HepG2 (cell line): ENCODE measurements around the gene CTNNA3.

ENCODE experiments used
- AGO2 ChIP-seq: fragments of 200-400 bp; formaldehyde crosslinking; optimal IDR thresholded peaks from 2 replicates; pipeline ENCODE3; 2017; ENCODE audit warnings: mild to moderate bottlenecking, low read depth, low read length, moderate library complexity
- HDAC6 ChIP-seq: fragments of 200-600 bp; sonication (generic); IDR thresholded peaks from 2 replicates; pipeline ENCODE4 v1.7.0; 2017; ENCODE audit warnings: mild to moderate bottlenecking, antibody characterized with exemption, low read length, low read depth
- NFYB ChIP-seq: sonication (generic); formaldehyde crosslinking; IDR thresholded peaks from 2 replicates; pipeline ENCODE4 v1.4.0; 2020; ENCODE audit warnings: missing genetic modification reagents
- POLR2A ChIP-seq, 2 experiments: IDR thresholded peaks; 2 replicates each; pipeline ENCODE4 v1.6.1; 2011; ENCODE audit warnings: low read depth in 2 of 2, low read length in 2 of 2, mild to moderate bottlenecking in 1 of 2, moderate library complexity in 1 of 2; ENCODE audit not compliant: insufficient read depth in 1 of 2

GRCh38 chr10:66983475-66983818 is 712.5 kb downstream of the CTNNA3 start:
- TF ChIP-seq AGO2 (no peak), NFYB (CRISPR knock-in tag) (no peak), HDAC6 (no peak), POLR2A (IDR thresholded peaks at IDR 0.05; ENCODE audit: insufficient read depth in 1 of 2, low read depth in 2 of 2, low read length in 2 of 2) (no peak)
